PFSK-1 (cell line): Measurements from ENCODE around the gene SHISAL1.

ENCODE experiments used
- FOXP2 ChIP-seq: optimal IDR thresholded peaks from 2 replicates; pipeline ENCODE3; 2011; ENCODE audit warnings: borderline replicate concordance, control low read depth, inconsistent platforms; ENCODE audit not compliant: insufficient read depth; ENCODE audit errors: extremely low read length, extremely low read depth
- POLR2AphosphoS5 ChIP-seq: IDR thresholded peaks from 2 replicates; pipeline ENCODE4 v1.6.1; 2012; ENCODE audit warnings: low read depth, mild to moderate bottlenecking, control low read depth, low read length, moderate library complexity
- REST ChIP-seq, 2 experiments: IDR thresholded peaks; 2 replicates each; pipeline versions ENCODE4 v1.6.1 to v1.8.0; 2011 to 2012; ENCODE audit warnings: low read depth in 2 of 2, low read length in 2 of 2, control low read depth in 1 of 2, inconsistent platforms in 1 of 2, mild to moderate bottlenecking in 1 of 2, moderate library complexity in 1 of 2; ENCODE audit not compliant: insufficient read depth in 1 of 2
- SIN3A ChIP-seq: IDR thresholded peaks from 2 replicates; pipeline ENCODE4 v1.6.1; 2012; ENCODE audit warnings: mild to moderate bottlenecking, low read length, moderate library complexity, borderline replicate concordance; ENCODE audit not compliant: insufficient read depth
- TAF1 ChIP-seq: IDR thresholded peaks from 2 replicates; pipeline ENCODE4 v1.6.1; 2012; ENCODE audit warnings: low read length, control low read depth, borderline replicate concordance; ENCODE audit not compliant: insufficient read depth

Gene SHISAL1

GRCh38 chr22:44248926-44249325 lies 63.8 kb downstream of the SHISAL1 start:
- no peak for TF ChIP-seq REST (IDR thresholded peaks at IDR 0.05; ENCODE audit: insufficient read depth in 1 of 2, low read depth in 2 of 2, low read length in 2 of 2)
- no peak for TF ChIP-seq SIN3A
- TF ChIP-seq POLR2AphosphoS5, result no peak
- TF ChIP-seq FOXP2, result no peak
- TF ChIP-seq TAF1, result no peak

DNA sequence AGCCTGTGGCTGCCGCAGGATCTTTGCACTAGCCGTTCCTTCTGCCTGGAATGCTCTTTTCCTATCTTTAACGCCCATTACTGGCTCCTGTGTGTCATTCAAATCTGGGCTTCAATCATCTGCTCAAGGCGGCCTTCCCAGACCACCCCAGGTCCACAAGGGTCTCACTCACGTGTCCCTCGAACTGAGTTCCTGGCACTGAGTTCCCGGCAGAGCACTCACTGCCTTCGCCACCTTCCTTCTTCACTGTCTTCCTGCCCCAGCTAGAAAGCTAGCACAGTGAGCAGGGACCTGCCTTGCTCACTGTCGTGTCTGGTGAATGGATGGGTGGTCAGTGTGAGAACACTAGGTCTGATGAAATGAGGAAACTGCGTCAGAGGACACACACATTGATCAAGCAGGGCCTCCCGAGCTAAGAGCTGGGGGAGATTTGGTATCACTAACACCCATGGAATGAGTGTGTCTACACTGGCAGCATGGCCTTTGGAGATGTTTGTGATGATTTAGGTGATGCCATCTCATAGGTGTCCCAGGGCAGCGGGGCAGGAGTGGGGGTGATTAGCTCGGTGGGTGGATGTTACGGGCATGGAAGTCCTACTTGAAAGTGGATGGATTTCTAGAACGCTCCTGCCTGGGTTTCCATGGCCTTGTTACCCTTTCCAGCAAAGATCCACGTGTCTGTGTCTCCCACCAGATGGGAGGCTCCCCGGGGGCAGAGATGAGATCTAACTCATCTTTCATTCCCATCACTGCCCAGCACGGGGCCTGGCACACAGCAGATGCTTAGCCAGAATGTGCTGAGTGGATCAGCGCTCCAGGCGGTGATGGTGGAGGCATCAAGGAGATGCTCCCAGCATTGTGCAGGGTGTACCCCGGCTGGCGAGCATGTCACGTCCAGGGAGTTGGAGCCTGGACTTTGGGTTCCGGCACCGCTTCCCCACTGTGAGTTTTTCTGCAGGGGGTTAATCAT lies 64.5 kb downstream of the SHISAL1 start:
- TF ChIP-seq POLR2AphosphoS5, result no peak
- no peak for TF ChIP-seq FOXP2
- TF ChIP-seq SIN3A, result no peak
- no peak for TF ChIP-seq REST (IDR thresholded peaks at IDR 0.05; ENCODE audit: insufficient read depth in 1 of 2, low read depth in 2 of 2, low read length in 2 of 2)
- no peak for TF ChIP-seq TAF1

DNA sequence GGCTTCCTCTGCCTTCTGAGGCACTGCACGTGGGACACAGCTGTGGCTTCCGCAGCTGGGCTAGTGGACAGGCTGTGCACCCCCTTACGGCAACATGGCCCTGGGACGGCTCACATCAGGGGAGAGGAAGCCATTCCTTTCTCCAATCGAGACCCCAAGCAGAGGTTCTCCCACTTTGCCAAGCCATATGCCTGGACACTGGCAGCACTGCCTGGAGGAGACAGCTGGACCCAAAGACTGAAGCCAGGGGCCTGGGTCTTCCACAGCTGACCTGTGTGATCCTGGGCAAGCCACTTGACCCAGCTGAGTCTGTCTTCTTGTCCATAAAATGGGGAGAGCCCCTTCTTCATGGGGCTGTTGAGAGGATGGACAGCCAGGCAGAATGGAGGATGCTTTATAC lies 65.4 kb downstream of the SHISAL1 start:
- TF ChIP-seq SIN3A, result no peak
- no peak for TF ChIP-seq TAF1
- no peak for TF ChIP-seq POLR2AphosphoS5
- no peak for TF ChIP-seq FOXP2

GRCh38 chr22:44246615-44247326 lies 66.0 kb downstream of the SHISAL1 start:
- TF ChIP-seq SIN3A (no peak), TAF1 (no peak), FOXP2 (no peak), REST (IDR thresholded peaks at IDR 0.05; ENCODE audit: insufficient read depth in 1 of 2, low read depth in 2 of 2, low read length in 2 of 2) (no peak), POLR2AphosphoS5 (no peak)

- TF ChIP-seq REST (IDR thresholded peaks at IDR 0.05; ENCODE audit: insufficient read depth in 1 of 2, low read depth in 2 of 2, low read length in 2 of 2) (no peak), POLR2AphosphoS5 (no peak), TAF1 (no peak), SIN3A (no peak), FOXP2 (no peak)
Observed at GRCh38 chr22:44245867-44246266, 66.9 kb downstream of the SHISAL1 start.
